Subcutaneous abdominal adipose tissue (tissue), 5 donors: ENCODE data around the gene NPTX1.

Experiments
- H3K27ac ChIP-seq: one replicate; pipeline ENCODE4 v1.7.0; 2013; ENCODE audit warnings: low read depth, mild to moderate bottlenecking, inconsistent platforms, low read length, moderate library complexity
- H3K27me3 ChIP-seq, 5 donors: one replicate each; pipeline ENCODE4 v1.7.0; 2013; ENCODE audit warnings: low read length in 5 of 5, inconsistent platforms in 1 of 5; ENCODE audit not compliant: control insufficient read depth in 5 of 5, insufficient read depth in 4 of 5
- H3K36me3 ChIP-seq, 5 donors: one replicate each; pipeline ENCODE4 v1.7.0; 2013; ENCODE audit warnings: low read length in 5 of 5; ENCODE audit not compliant: control insufficient read depth in 5 of 5, insufficient read depth in 5 of 5
- H3K4me1 ChIP-seq, 5 donors: one replicate each; pipeline ENCODE4 v1.7.0; 2013; ENCODE audit warnings: low read length in 5 of 5, mild to moderate bottlenecking in 3 of 5, moderate library complexity in 1 of 5; ENCODE audit not compliant: control insufficient read depth in 5 of 5, insufficient read depth in 5 of 5
- H3K4me3 ChIP-seq, 5 donors: one replicate each; pipeline ENCODE4 v1.7.0; 2013; ENCODE audit warnings: low read length in 5 of 5, low read depth in 1 of 5
- H3K9ac ChIP-seq, 5 donors: one replicate each; pipeline ENCODE4 v1.7.0; 2013; ENCODE audit warnings: low read length in 5 of 5, mild to moderate bottlenecking in 4 of 5, moderate library complexity in 3 of 5
- H3K9me3 ChIP-seq, 5 donors: one replicate each; pipeline ENCODE4 v1.7.0; 2013; ENCODE audit warnings: low read length in 5 of 5; ENCODE audit not compliant: control insufficient read depth in 5 of 5
- donor health status: healthy.
- donor health status: healthy.
- donor health status: healthy.
- donor health status: healthy.
- donor health status: healthy.

Gene NPTX1

DNA sequence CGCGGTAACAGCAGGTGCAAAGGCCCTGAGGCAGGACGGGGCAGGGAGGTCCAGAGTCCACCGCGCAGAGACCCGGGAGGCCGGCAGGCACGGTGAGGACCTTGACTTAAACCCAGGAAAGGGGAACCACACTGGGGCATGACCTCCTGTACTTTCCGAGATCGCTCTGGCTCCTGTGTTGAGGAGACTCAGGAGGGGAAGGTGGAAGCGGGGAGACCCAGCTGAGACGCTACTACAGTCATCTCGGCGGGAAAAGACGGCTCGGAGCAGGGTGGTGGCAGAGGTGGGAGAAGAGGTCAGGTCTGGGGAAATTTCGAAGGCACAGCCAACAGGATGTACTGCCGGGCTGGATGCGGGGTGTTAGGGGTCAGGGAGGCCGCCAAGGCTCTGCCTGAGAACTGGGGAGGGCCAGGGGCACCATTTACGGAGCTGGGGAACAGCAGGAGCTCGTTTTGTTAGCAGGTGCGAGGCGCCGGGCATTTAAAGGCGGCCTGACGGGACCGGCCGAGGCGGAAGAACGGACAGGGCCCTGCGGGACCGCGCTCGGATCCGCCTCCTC lies 22.3 kb downstream of the NPTX1 start:
- peak overlapping the region; percentile 88 for H3K27ac ChIP-seq
- peaks cover 0 to 4% (median 0%) of the 10 kb centered on the region in 5 donors for H3K27me3 ChIP-seq
- no peaks in the 10 kb centered on the region for H3K36me3 ChIP-seq
- H3K9me3 ChIP-seq: no peaks in the 10 kb centered on the region
- H3K9ac ChIP-seq: peak overlapping the region; percentile 88 to 95 (median 90)
- peak overlapping the region; percentile 73 to 81 (median 78) for H3K4me3 ChIP-seq
- peaks cover 3 to 52% (median 35%) of the 10 kb centered on the region in 5 donors for H3K4me1 ChIP-seq

DNA sequence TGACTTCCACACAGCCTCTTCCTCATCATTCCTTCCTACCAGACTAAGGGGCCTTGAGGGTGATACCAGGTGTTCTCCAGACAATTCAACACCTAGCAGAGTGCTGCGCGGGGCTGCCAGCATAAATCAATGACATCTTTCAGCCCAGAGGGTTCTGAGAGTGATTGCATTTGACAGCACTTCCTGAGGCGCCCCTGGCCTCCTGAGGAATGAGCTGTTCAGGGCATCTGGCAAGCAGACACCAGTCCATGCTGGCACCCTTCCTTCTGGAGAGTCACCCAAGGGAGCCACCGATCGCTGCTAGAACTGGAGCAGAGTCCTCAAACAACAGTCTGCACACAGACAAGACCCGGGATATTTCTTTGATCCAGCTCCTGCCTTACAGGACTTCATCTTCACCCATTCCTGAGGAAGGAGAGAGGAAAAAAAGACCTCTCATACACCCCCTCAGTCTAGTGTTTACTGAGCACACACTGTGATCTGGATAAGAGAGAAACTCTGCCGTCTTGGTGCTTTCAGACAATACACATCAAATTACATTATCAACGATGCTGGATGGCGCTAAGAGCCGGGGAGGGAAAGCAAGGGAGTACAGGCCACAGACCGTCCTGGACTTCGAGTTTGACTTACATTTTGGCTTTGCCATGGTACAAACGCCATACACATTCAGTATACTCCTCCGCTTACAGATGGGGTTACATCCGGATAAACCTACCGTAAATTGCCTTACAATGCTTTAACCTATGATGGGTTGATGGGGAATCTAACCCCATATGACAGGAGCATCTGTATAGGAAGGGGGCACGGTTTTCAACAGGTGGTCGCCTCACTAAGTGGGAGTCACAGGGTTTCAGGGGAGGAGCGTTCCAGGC lies 23.0 kb downstream of the NPTX1 start:
- H3K27ac ChIP-seq: peak overlapping the region; percentile 88
- no peaks in the 10 kb centered on the region for H3K27me3 ChIP-seq
- peak overlapping the region; percentile 15 to 80 (median 74) for H3K4me3 ChIP-seq
- peaks cover 3 to 52% (median 35%) of the 10 kb centered on the region in 5 donors for H3K4me1 ChIP-seq
- peak overlapping the region in 3 of 5 donors; percentile 5 to 95 (median 94) for H3K9ac ChIP-seq
- H3K9me3 ChIP-seq: no peaks in the 10 kb centered on the region
- H3K36me3 ChIP-seq: no peaks in the 10 kb centered on the region

DNA sequence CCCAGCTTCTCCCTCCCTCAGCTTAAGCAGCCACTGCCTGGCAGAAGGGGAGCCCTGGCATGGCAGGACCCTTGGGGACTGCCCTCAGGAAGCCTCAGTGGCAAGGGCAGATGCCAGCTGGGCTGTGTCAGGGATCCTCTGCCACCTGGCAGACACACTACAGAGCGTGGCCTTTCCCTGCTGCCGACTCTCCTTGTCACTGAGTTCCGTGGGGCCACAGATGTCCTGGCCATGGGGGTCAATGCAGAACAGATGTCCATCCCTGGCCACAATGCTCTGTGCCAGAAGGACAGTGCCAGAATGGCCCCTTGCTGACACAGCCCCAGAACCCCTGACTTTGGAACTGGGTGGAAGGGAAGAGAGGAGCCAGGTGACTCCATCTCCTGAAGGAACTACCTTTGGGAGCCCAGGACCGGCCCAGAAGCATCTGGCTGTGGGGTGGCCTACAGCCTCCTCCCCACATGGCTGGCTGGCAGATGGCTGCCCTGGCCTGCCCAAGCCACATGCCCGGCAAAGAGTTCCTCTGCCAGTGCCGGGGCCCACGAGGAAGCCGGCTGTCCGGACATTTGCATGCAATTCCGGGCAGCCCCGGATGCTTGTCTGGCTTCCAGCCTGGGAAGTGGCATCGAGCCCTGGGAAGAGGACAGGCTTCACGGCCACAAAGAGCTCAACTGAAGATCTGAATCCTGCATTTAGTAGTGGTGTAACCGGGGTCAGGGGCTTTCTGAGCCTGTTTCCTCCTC lies 24.1 kb downstream of the NPTX1 start:
- Histone ChIP-seq H3K4me3 (no peak overlapping the region), H3K27ac (peak overlapping the region; percentile 30), H3K4me1 (peaks cover 3 to 51% (median 35%) of the 10 kb centered on the region in 5 donors), H3K9me3 (no peaks in the 10 kb centered on the region), H3K36me3 (no peaks in the 10 kb centered on the region), H3K9ac (peak overlapping the region in 1 of 5 donors; percentile 41), H3K27me3 (no peaks in the 10 kb centered on the region)

DNA sequence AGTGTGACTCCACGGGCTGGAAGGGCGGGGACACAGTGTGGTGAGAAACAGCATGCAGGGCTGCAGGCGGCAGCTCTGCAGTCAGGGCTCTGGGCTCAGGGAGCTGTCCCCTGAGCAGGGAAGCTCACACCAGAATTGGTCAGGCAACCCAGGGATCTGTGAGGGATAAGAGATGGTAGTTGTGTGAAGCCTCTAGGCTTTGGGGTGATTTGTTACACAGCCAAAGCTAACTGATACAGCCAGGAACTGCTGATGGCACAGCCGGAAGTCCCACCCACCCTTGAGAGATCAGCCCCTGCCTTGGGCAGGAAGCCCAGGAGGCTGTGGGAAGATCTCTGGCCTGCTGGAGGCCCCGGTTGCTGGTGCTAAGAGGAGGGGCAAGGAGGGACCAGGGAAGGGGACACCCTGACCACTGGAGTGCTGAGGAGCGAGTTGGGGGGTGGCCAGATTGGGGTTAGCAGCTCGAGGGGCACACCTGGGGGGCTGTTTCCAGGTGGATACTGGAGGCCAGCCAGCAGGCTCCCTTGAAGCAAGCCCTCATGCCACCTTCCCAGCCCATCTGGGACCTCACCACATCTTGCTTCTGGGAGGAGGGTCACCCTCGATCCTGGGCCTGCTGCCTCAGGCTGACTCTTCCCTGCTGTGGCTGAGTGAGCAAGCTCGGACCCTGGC lies 25.2 kb downstream of the NPTX1 start:
- Histone ChIP-seq H3K9me3 (no peaks in the 10 kb centered on the region), H3K9ac (no peak overlapping the region), H3K4me1 (peaks cover 3 to 40% (median 26%) of the 10 kb centered on the region in 5 donors), H3K27ac (no peak overlapping the region), H3K27me3 (no peaks in the 10 kb centered on the region), H3K36me3 (no peaks in the 10 kb centered on the region), H3K4me3 (no peak overlapping the region)

DNA sequence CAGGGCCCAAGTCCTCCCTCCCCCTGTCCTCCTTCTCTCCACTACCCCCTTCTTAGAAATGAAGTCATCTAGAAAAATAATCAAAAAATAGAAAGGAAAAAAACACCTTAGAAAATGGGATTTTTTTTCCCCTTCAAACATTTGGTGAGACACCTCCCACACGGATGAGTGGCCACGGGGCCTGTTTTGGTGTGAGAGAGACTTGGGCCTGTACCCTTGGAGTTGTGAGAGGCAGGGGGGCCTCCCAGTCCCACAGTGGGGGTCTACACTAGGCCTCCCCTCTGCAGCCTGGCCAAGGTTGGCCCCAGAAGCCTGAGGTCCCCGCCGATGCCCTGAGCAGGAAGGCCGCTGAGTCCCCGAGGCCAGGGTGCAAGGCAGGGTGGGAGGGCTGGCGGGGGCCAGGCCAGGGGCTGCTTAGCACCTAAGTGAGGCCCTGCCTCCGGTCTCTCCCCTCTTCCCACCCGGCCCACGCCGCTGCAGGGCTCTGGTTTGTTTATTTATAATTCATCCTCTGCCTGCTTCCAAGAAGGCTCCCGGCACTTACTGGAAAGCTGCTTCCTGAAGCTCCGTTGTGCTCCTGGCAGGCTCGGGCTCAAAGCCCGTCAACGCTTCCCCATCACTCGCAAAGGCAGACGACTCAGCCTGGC lies 26.4 kb downstream of the NPTX1 start:
- no peak overlapping the region for H3K9ac ChIP-seq
- H3K9me3 ChIP-seq: no peaks in the 10 kb centered on the region
- H3K27ac ChIP-seq: no peak overlapping the region
- peaks cover 3 to 28% (median 17%) of the 10 kb centered on the region in 5 donors for H3K4me1 ChIP-seq
- H3K4me3 ChIP-seq: no peak overlapping the region
- no peaks in the 10 kb centered on the region for H3K36me3 ChIP-seq
- no peaks in the 10 kb centered on the region for H3K27me3 ChIP-seq

DNA sequence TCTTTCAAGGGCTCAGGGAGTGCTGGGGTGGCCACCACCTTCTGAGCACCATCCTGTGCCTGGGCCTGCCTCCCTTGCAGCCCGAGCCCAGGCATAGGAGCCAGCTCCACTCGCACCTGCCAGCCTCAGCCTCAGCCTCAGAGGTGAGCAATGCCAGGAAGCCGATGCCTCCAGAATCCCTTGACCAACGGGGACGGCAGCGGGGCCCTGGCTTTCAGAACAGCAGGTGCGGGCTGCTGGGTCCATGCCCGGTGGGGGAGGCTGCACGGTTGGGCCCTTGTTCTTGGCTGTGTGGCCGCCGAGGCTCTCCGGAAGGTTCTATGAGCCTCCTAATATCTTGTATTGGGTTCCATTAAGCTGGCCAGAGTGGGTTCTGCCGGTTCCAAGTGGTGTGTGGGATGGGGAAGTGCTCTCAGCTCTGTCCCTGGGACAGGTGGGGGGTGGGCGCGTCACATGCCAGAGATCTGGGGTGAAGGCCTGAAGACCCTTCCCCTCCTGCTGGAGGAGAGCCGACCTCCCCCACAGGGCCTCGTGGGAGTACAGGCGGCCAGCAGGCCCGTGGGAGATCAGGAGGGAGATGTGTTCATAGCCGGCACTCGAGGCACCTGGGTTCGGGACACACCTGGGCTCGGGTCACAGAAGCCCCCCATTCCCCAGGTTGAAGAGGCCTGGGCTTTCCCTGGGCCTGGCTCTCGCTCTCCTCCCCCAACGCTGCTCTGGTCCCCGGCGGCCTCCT lies 27.0 kb downstream of the NPTX1 start:
- Histone ChIP-seq H3K9ac (no peak overlapping the region), H3K36me3 (no peaks in the 10 kb centered on the region), H3K4me3 (no peak overlapping the region), H3K4me1 (peaks cover 3 to 27% (median 14%) of the 10 kb centered on the region in 5 donors), H3K9me3 (no peaks in the 10 kb centered on the region), H3K27me3 (no peaks in the 10 kb centered on the region), H3K27ac (no peak overlapping the region)

DNA sequence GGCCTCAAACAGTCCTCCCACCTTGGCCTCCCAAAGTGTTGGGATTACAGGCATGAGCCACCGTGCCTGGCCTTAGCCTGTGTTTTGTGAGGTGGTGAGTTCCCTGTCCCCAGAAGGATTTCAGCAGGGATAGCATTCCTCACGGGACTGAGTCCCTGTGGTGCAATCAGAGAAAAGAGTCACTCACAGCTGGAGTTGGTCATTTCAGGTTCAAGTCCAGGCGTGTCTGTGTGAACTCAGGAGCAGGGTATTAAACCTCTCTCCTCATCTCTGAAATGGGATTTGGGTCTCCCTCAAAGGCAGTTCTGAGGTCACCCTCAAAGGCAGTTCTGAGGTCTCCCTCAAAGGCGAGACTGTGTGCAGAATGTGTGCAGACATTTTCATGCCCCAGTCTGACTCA lies 28.6 kb downstream of the NPTX1 start:
- no peaks in the 10 kb centered on the region for H3K36me3 ChIP-seq
- H3K4me3 ChIP-seq: no peak overlapping the region
- peaks cover 0 to 3% (median 0%) of the 10 kb centered on the region in 5 donors for H3K27me3 ChIP-seq
- peaks cover 0 to 11% (median 0%) of the 10 kb centered on the region in 5 donors for H3K4me1 ChIP-seq
- H3K9ac ChIP-seq: no peak overlapping the region
- no peak overlapping the region for H3K27ac ChIP-seq
- no peaks in the 10 kb centered on the region for H3K9me3 ChIP-seq

DNA sequence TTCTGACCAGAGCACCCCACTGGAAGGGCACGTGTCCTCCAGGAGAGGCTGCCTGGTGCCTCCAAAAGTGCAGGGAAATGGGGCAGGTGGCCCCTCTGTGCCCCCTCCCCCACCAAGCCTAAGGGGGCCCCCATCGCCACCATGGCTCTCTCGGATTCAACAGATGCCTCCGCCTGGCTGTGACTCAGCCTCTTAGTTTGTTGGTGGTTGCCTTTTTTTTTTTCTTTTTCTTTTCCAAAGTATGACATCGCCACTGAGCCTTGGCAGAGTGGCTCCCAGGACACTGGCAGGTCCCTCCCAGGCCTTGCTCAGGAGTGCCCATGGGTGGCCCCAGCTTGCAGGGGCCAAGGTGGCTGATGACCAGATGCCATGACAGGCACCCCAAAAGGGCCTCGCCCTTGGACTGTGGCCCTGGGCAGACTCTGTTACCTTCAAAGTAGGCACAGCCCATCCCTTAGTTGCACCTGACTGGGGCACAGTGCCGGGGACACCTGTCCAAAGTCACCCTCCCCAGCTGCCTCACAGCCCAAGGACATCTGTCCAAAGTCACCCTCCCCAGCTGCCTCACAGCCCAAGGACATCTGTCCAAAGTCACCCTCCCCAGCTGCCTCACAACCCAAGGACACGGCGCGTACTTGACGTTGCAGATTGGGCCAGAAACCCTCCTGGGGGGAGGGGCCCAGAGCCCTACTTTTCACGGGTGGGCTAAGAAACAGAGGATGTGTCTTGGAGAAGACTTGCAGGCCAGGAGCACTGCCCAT lies 29.6 kb downstream of the NPTX1 start:
- peaks cover 0 to 3% (median 0%) of the 10 kb centered on the region in 5 donors for H3K36me3 ChIP-seq
- no peak overlapping the region for H3K4me3 ChIP-seq
- peaks cover 0 to 2% (median 0%) of the 10 kb centered on the region in 5 donors for H3K4me1 ChIP-seq
- H3K27me3 ChIP-seq: peaks cover 0 to 3% (median 0%) of the 10 kb centered on the region in 5 donors
- no peak overlapping the region for H3K27ac ChIP-seq
- no peaks in the 10 kb centered on the region for H3K9me3 ChIP-seq
- no peak overlapping the region for H3K9ac ChIP-seq
